ENCODE data around the gene LKAAEAR1.
"Not testable (repeated sequence)": the region's sequence is repeated elsewhere in the genome, so short reads cannot be mapped to it uniquely, and the experiment has no call there.

The LKAAEAR1 gene, protein sequence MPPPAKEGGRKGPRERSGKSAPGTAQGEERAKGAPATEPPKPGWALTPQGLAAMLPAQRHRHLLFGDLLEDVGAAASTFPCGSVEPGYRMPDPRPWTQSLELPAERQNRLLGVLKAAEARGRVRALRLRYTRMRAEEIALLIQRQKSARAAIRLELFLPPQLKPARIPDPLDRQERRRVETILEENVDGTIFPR

DNA sequence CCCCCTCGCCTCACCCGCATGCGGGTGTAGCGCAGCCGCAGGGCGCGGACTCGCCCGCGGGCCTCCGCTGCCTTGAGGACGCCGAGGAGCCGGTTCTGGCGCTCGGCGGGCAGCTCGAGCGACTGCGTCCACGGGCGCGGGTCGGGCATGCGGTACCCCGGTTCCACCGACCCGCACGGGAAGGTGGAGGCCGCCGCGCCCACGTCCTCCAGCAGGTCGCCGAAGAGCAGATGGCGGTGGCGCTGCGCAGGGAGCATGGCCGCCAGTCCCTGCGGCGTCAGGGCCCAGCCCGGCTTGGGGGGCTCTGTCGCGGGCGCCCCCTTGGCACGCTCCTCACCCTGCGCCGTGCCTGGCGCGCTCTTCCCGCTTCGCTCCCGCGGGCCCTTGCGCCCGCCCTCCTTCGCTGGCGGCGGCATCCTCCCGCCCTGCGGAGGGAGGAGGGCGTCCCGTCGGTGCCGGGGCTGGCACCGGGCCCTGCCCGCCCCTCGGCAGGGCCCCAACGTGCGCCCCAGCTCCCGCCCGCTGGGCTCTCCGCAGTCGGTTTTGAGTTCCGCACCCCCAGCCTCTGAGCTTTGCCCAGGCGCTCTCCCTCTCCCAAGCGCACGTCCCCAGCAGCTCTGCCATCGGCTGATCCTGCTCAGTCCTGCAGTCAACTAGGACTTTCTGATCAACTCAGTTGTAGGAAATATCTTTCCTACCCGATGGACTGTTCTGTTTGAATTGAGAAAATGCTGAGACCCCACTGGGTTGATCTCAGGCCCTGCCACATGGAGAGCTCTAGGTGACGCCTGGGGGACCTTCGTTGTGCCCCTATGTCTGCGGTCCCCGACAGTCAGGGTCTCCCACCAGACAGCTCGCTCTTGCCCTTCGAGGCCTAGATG, at the start of gene LKAAEAR1:
LKAAEAR1 (minus strand) TSS at position 595 of the 881 bp plus-strand sequence; CDS start at position 416, 179 bp downstream.
- DNase-seq = no peak

DNA sequence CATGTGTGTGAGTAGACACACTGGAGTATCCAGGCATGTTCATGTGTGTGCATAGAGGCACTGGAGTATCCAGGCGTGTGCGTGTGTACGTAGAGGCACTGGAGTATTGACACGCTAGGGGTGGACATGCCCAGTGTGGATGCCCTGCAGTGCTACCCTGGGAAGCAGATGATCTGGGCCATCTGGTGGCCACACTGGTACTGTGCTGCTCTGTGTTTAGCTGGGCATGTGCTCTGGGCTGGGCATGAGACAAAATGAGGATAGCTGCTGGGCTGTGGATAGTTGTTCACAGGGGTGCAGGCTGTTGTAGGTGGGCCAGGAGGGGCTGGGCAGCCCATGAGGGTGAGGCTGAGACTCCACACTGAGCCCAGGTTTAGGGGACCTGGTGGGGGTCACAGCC, 47.2 kb upstream of the LKAAEAR1 start:
- DNase-seq = no peak

GRCh38 chr20:64130876-64131275, 46.7 kb upstream of the LKAAEAR1 start:
- no peak for DNase-seq

GRCh38 chr20:64130271-64130670, 46.1 kb upstream of the LKAAEAR1 start:
- no peak for DNase-seq

- no peak for DNase-seq
Observed at GRCh38 chr20:64129146-64129782, 45.1 kb upstream of the LKAAEAR1 start.

DNA sequence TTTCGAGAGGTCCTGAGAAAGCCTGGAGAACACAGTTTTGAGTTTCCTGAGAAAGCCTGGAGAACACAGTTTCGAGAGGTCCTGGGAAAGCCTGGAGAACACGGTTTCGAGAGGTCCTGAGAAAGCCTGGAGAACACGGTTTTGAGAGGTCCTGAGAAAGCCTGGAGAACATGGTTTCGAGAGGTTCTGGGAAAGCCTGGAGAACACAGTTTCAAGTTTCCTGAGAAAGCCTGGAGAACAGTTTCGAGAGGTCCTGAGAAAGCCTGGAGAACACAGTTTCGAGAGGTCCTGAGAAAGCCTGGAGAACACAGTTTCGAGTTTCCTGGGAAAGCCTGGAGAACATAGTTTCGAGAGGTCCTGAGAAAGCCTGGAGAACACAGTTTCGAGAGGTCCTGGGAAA, 39.3 kb upstream of the LKAAEAR1 start:
- DNase-seq = not testable (repeated sequence)

GRCh38 chr20:64122927-64123326, 38.7 kb upstream of the LKAAEAR1 start:
- DNase-seq = not testable (repeated sequence)

DNA sequence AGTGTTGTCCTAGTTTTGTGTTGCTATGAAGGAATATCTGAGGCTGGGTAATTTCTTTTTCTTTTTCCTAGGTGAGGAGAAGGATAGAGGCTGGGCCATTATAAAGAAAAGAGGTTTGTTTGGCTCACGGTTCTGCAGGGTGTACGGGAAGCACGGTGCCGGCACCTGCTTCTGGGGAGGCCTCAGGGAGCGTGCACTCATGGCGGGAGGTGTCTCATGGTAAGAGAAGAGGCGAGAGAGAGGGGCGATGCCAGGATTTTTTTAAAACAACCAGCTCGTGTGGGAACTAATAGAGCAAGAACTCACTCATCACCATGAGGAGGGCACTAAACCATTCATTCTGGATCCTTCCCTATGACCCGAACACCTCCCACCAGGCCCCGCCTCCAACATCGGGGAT, 37.4 kb upstream of the LKAAEAR1 start:
- DNase-seq = no peak

DNA sequence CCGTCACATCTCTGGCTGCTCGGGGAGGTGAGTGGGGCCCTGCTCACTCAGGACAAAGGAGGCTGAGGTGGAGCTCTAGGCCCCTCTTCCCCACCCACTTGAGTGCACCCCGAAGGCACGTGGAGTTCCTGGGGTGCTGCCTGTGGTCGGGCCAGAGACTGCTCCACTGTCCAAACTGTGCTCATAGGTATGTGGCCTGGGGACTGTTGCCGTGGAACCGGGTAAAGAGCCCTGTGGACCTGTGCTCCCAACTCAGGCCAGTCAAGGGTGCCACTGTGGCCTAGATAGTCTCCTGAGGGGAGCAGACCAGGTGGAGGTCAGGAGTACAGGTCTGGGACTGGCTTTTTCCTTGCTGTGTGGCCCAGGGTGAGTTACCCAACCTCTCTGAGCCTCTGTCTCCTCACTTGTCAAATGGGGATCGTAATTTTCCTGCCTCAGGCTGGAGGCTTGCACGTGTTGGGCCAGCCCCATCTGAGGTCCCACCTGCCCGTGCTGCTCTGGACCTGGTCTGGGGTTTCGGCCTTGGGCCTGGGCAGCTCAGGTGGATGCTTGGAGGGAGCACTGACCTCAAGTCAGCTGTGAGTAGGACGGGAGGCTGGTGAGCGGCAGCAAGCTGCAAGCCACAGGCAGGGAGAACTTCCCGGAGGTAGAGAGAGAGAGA, 35.6 kb upstream of the LKAAEAR1 start:
- no peak for DNase-seq

DNA sequence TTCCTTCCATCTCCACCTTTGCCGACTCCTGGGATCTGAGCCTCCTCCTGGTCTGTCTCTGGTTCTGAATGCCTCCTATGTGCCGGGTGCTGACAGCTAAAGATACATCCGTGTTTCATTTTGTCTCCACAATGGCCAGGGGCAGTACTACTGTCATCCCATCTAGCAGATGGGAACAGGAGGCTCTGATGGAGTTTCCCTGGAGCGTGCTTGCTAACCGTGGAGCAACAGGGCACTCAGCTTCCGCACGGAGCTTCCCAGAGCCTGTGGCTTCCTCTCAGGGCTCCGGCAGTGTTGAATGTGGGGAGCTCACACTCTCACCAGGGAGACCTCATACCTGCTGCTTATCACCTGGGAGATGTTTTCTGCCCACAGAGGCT, 35.1 kb upstream of the LKAAEAR1 start:
- DNase-seq = no peak

GRCh38 chr20:64117432-64117777, 33.2 kb upstream of the LKAAEAR1 start:
- DNase-seq = not testable (repeated sequence)

DNA sequence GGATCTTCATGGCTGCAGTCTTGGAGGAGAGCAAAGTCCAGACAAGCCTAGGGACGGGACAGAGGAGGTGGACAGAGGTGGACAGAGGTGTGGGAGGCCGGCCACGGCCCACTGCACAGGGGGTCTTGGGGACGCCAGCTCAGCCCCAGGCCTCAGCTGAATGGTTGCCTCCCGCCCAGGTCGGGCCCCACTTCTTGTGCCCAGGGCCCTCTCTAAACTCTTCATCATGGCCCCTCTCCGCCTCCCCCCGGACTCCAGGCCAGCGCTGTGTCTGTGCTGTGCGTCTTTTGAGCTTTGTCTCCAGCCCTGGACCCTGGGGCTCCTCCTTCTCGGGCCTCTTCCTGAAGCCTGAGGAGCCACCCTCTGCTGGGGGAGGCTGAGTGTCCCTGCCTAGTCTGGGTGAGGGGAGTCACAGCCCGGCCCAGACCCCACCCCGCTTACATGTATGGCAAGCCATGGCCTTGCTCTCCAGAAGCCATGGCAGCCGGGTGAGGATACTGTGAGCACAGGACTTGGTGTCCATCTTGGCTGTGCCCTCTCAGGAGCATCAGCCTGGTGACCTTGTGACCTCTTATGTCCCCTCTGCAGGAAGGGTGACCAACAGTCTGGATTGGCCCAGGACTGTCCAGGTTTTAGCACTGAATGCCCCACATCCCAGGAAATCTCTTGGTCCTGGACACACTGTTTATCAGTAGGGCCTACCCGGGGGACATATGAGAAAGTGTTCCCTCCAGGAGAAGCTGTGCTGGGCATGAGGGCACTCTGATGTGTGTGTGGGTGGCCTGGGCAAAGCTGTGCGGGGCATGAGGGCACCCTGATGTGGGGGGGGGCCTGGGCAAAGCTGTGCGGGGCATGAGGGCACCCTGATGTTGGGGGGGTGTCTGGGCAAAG, 32.6 kb upstream of the LKAAEAR1 start:
- DNase-seq = no peak

DNA sequence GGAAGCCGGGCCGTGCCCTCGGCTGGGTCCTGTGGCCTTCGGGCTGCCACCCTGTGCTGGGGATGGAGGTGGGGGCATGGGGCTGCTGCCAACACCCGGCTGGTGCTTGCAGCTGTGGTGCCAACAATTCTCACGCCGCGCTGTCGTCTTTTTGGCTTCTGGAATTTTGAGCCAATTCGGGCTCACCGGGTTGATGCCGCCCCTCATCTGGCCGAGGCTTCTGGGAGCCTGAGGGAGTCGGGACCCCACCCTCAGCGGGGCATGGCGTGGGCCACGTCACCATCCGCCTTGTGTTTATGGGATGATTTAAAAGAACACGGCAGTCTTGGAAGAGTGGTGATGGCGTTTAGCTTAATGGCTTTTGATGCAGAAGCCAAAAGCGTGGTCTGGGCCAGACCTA, 31.8 kb upstream of the LKAAEAR1 start:
- DNase-seq = no peak

GRCh38 chr20:64115171-64115911, 31.1 kb upstream of the LKAAEAR1 start:
- DNase-seq = no peak

- DNase-seq = no peak
Observed at GRCh38 chr20:64114356-64114971, 30.3 kb upstream of the LKAAEAR1 start.

- DNase-seq = no peak
Observed at GRCh38 chr20:64113796-64114355, 29.7 kb upstream of the LKAAEAR1 start.

DNA sequence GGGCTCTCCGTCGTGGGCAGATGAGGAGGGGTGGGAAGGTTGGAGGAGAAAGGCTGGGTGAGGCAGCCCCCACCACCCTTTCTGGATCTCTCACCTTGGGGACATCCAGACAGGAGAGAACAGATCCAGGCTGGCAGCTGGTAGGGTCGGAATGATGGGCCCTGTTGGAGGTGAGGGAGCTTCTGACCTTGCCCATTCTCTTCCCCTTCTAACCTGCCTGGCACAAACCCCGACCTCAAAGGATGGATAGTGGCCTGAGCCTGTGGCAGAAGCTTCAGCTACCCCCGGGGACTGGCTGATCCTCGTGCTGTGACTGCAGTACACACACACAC, 29.2 kb upstream of the LKAAEAR1 start:
- no peak for DNase-seq

- no peak for DNase-seq
Observed at GRCh38 chr20:64112691-64113443, 28.7 kb upstream of the LKAAEAR1 start.

GRCh38 chr20:64111841-64112641, 27.8 kb upstream of the LKAAEAR1 start:
- DNase-seq = no peak

Data from SIG-M5 (cell line).